GM10248 (cell line): ENCODE results near the gene FMN2.

Source experiments
- CTCF ChIA-PET: fragments of 300-600 bp; sonication (Branson Sonifier 250); formaldehyde crosslinking; extraction: SDS; loops from one replicate; lab custom pipeline; 2021; ENCODE audit warnings: antibody characterized with exemption; lab: Yijun Ruan, JAX
- POLR2A ChIA-PET: fragments of 350-650 bp; sonication (Branson Sonifier 250); formaldehyde crosslinking; extraction: SDS; loops from one replicate; lab custom pipeline; 2020; ENCODE audit warnings: antibody characterized with exemption; lab: Yijun Ruan, JAX
- DNase-seq: peaks from one replicate; pipeline ENCODE4 v3.0.0; 2012; ENCODE audit errors: extremely low spot score
- TF ChIP-seq, protein P1 (sequence below): IDR thresholded peaks from 2 replicates; pipeline ENCODE4 v1.5.1; 2012; ENCODE audit warnings: mild to moderate bottlenecking, low read depth; ENCODE audit errors: extremely low read depth, missing control alignments, control extremely low read depth

Gene FMN2

DNA sequence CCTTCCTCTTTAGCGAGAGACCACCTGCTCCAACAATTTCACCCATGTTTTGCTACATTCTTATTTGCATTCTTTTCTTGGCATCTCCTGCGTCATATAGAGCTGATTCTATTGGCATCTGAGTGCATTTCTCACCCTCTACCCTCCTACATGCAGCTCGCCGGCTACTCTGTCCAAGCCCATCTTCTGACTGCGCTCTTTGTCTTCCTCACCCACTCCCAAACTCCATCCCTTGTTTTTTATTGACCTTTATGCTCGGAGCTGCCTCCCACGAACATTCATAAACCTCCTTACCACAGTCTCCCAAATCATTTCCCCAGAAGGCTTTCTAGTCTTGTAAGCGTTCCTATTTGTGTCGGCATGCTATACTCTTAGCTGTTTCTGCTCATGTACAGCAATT, 33.6 kb upstream of the FMN2 start:
- no peak for DNase-seq
- TF ChIP-seq, protein P1, sequence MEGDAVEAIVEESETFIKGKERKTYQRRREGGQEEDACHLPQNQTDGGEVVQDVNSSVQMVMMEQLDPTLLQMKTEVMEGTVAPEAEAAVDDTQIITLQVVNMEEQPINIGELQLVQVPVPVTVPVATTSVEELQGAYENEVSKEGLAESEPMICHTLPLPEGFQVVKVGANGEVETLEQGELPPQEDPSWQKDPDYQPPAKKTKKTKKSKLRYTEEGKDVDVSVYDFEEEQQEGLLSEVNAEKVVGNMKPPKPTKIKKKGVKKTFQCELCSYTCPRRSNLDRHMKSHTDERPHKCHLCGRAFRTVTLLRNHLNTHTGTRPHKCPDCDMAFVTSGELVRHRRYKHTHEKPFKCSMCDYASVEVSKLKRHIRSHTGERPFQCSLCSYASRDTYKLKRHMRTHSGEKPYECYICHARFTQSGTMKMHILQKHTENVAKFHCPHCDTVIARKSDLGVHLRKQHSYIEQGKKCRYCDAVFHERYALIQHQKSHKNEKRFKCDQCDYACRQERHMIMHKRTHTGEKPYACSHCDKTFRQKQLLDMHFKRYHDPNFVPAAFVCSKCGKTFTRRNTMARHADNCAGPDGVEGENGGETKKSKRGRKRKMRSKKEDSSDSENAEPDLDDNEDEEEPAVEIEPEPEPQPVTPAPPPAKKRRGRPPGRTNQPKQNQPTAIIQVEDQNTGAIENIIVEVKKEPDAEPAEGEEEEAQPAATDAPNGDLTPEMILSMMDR = no peak
- ChIA-PET POLR2A (no interaction called here), CTCF (no interaction called here)

DNA sequence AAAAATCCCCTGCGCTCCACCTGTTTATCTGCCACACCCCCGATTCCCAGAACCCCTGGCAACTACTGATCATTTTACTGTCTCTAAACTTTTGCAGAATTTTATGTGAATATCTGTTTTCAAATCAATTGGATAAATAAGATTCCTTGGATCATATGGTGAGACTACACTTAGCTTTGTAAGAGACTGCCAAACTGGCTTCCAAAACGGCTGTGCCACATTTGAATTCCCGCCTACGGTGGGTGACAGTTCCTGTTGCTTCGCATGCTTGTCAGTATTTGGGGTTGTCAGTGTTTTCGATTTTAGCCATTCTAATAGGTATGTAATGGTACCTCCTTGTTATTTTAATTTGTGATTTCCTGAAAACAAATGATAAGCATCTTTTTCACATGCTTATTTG, 22.7 kb upstream of the FMN2 start:
- POLR2A ChIA-PET = no interaction called here
- TF ChIP-seq, protein P1 = no peak
- CTCF ChIA-PET = no interaction called here
- no peak for DNase-seq

DNA sequence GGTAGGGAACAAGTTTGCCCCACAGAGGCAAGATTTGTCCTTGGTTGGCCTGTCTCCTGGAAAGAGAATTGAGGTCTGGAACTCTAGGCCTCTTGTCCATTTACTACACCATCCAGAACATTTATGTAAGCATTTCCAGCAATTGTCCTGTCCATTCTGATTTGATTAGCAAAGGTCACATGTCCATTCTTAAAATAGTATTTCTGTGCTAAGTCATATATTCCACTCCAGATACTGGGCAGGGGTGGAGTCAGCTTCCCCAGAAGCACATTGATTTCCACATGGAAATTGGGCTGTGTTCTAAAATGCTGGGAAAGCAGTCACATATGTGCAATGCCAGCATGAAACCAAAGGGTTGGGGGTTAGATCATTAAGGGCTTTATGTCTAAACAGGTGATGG, 21.5 kb upstream of the FMN2 start:
- DNase-seq = no peak
- POLR2A ChIA-PET = no interaction called here
- CTCF ChIA-PET = no interaction called here
- TF ChIP-seq, protein P1 = no peak

DNA sequence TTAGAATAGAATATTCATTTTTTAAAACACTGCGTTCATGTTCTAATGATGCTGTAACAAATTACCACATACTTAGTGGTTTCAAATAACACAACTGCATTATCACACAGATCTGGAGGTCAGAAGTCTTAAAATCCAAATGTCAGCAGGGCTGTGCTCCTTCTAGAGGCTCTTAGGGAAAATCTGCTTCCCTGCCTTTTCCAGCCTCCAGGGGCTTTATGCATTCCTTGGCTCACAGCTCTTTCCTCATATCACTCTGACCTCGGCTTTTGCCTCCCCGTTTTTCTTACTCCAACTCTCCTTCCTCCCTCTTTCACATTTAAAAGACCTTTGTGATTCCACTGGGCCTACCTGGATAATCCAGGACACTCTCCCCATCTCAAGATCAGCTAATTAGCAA, 18.6 kb upstream of the FMN2 start:
- TF ChIP-seq, protein P1 = no peak
- ChIA-PET POLR2A (no interaction called here), CTCF (no interaction called here)
- no peak for DNase-seq

DNA sequence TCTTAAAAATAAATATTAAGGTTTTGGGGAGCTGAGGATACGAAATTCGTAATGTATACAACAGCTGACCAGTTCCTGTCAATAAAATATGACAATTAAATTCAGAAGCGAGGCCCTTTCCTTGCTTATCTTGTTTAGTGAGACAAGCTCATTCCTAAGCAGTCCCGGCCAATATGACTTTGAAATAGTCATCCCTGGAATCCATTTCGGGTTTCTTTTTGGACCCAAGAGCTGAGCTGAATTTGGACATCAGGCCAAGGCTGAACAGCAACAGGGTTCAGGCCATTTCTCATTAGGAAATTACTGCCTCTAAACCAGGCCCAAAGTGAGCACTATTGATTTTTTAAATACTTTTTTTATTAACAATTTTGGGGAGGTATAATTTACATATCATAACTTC, 17.3 kb upstream of the FMN2 start:
- DNase-seq = no peak
- TF ChIP-seq, protein P1 = no peak
- CTCF ChIA-PET = no interaction called here
- POLR2A ChIA-PET = no interaction called here

DNA sequence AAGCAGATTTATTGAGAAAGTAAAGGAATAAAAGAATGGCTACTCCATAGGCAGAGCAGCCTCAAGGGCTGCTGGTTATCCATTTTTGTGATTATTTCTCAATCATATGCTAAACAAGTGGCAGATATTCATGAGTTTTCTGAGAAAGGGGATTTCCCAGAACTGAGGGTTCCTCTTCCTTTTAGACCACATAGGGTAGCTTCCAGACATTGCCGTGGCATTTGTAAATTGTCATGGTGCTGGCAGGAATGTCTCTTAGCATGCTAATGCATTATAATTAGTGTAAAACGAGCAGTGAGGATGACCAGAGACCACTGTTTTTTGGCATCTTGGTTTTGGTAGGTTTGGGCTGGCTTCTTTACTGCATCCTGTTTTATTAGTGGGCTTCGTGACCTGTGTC, 16.8 kb upstream of the FMN2 start:
- POLR2A ChIA-PET = no interaction called here
- DNase-seq = no peak
- TF ChIP-seq, protein P1 = no peak
- CTCF ChIA-PET = no interaction called here

DNA sequence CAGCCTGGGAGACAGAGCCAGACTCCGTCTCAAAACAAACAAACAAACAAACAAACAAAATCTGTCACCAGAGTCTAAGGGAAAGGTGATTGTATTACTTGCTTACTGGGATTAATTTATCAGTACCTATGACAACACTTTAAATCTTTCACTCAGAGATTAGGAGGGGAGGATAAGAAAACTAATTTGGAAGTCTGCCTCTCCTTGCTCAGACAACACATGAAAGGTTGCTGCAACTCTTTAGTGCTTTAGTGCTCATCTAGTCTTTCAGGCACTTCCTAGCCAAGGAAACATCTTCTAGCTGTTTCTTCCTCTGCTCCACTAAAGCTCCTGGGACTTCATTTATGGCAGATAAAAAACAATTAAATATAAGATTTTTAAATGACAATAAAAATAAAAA, 7.3 kb upstream of the FMN2 start:
- no peak for DNase-seq
- TF ChIP-seq, protein P1 = no peak
- ChIA-PET CTCF (interaction anchor here (1.1 kb wide), 1 partner anchor 13 kb away, joined by 3 read pairs; no protein-coding TSS in a partner anchor), POLR2A (no interaction called here)
